HG03354 (cell line): ENCODE results near the gene VPS37D.

Source experiments
- ATAC-seq: cut with Tn5 transposase; IDR thresholded peaks from one replicate; pipeline ENCODE4 v1.9.1; 2021; ENCODE audit warnings: mild to moderate bottlenecking; ENCODE audit not compliant: unreplicated experiment, poor library complexity, severe bottlenecking

VPS37D gene

DNA sequence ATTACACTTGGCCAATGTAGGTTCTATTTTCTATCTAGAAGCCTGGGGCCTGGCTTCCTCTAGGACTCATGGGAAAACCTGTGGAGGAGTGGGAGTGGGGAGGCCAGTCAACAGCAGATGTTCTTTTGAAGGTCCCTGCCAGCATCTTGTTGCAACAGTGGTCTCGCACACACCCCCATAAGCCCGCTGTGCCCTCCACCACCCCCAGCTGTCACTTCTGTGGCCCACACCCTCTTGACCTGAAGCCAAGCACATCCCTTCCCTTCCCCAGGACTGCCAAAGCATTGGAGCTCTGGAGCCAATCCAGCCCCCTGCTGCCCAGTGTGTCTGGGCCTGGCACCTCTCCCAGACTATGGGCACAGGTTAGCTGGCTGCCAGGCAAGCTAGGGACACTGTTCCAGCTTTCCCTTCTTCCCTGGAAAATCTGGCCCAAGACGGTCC is 53.8 kb downstream of the VPS37D start:
- no peak for ATAC-seq
